RWPE2 (cell line): ENCODE data around the gene ZKSCAN5.
A peak's percentile ranks its signal among the peaks of the same experiment; 100 is the strongest.

Experiments used
- ATAC-seq: fragments of 200-7000 bp; cut with Tn5 transposase; 3 replicates; pipeline ENCODE4 v1.9.1; 2021; ENCODE audit warnings: low read depth
- DNase-seq: peaks from one replicate; pipeline ENCODE4 v3.0.0-alpha.2; 2020; ENCODE audit warnings: low spot score
- H3K27ac ChIP-seq: fragments of 450-650 bp; 2 replicates; pipeline ENCODE4 v1.5.1; 2017; ENCODE audit warnings: mild to moderate bottlenecking; ENCODE audit not compliant: poor library complexity, severe bottlenecking
- H3K27me3 ChIP-seq: fragments of 250-450 bp; sonication (Bioruptor Pico); 2 replicates; pipeline ENCODE4 v1.5.1; 2021; ENCODE audit warnings: mild to moderate bottlenecking, moderate library complexity; ENCODE audit not compliant: insufficient read depth, poor library complexity, severe bottlenecking
- H3K36me3 ChIP-seq: fragments of 250-450 bp; sonication (Bioruptor Pico); 2 replicates; pipeline ENCODE4 v1.5.1; 2020; ENCODE audit warnings: low read depth, mild to moderate bottlenecking, moderate library complexity
- H3K4me1 ChIP-seq: fragments of 250-450 bp; sonication (Bioruptor Pico); 2 replicates; pipeline ENCODE4 v1.5.1; 2021; ENCODE audit warnings: mild to moderate bottlenecking, moderate library complexity; ENCODE audit not compliant: insufficient read depth, poor library complexity, severe bottlenecking
- H3K4me3 ChIP-seq: fragments of 250-450 bp; sonication (Bioruptor Pico); 2 replicates; pipeline ENCODE4 v1.5.1; 2021; ENCODE audit warnings: mild to moderate bottlenecking, moderate library complexity; ENCODE audit not compliant: severe bottlenecking
- H3K9me3 ChIP-seq: fragments of 250-450 bp; sonication (Bioruptor Pico); 2 replicates; pipeline ENCODE4 v1.5.1; 2021; ENCODE audit warnings: mild to moderate bottlenecking, moderate library complexity; ENCODE audit not compliant: severe bottlenecking
- CTCF ChIP-seq: fragments of 450-650 bp; IDR thresholded peaks from one replicate; pipeline ENCODE4 v1.5.1; 2017; ENCODE audit warnings: mild to moderate bottlenecking, moderate library complexity; ENCODE audit not compliant: poor library complexity, severe bottlenecking

The ZKSCAN5 gene

DNA sequence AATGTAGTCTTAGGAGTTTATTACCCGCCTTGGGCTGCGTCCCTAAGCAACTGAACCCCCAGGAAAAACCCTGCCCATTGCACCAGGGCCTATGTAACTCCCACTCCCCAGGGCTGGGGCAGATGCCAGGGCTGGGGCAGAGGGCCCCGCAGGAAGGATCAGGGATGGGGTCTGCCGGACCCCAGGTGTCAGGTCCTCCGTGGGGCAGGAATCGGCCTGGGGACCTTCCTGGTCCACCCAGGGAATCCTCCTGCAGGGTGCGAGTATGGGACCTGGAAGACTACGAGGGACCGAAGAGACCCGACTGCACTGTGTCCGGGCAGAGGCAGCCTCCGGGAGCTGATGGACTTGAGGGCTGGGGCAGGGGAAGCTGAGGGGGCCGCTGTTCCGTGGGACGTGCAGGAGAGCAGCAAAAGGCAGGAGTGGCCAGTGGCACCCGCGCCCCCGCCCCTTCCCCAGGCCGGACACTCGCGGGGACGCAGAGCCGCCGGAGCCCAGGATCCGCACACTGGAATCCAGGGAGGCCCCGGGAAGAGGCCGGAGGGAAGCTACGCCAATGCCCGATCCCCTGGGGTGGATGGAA is 36.0 kb upstream of the ZKSCAN5 start:
- DNase-seq = no peak
- no peak for ATAC-seq
- Histone ChIP-seq H3K4me3 (no peak overlapping the region), H3K27ac (no peak overlapping the region), H3K36me3 (peaks cover 12% of the 10 kb centered on the region), H3K9me3 (peaks cover 3% of the 10 kb centered on the region), H3K4me1 (peaks cover 5% of the 10 kb centered on the region), H3K27me3 (no peaks in the 10 kb centered on the region)
- no peak for TF ChIP-seq CTCF

DNA sequence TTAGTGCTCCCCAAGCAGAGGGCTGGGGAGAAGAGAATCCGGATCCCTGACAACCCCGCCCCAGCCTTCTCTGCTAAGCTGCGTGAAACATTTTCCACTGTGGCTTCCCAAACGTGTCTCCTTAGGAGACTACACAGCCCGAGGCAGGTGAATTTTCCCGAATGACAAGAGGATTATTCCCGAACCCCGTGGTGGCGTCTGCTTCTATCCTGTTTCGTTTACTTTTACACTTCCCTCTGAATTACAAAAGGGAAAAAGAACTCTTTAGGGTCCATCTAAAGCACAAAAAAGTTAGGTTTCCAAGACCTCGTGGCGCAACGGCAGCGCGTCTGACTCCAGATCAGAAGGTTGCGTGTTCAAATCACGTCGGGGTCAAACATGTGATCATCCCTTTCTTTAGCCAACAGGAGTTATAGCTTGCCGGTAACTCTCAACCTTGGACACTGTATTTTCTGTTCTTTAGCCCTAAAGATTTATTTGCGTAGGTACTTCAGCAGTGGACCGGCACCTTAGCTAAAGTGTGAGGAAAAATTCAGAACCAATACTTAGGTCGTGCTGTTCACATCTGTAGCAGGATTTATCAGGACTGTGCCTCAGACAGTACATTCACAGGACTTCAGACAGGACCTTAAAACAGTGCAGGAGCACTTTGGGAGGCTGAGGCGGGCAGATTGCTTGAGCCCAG is 34.9 kb upstream of the ZKSCAN5 start:
- H3K4me3 ChIP-seq = no peak overlapping the region
- no peak for DNase-seq
- TF ChIP-seq CTCF = no peak

DNA sequence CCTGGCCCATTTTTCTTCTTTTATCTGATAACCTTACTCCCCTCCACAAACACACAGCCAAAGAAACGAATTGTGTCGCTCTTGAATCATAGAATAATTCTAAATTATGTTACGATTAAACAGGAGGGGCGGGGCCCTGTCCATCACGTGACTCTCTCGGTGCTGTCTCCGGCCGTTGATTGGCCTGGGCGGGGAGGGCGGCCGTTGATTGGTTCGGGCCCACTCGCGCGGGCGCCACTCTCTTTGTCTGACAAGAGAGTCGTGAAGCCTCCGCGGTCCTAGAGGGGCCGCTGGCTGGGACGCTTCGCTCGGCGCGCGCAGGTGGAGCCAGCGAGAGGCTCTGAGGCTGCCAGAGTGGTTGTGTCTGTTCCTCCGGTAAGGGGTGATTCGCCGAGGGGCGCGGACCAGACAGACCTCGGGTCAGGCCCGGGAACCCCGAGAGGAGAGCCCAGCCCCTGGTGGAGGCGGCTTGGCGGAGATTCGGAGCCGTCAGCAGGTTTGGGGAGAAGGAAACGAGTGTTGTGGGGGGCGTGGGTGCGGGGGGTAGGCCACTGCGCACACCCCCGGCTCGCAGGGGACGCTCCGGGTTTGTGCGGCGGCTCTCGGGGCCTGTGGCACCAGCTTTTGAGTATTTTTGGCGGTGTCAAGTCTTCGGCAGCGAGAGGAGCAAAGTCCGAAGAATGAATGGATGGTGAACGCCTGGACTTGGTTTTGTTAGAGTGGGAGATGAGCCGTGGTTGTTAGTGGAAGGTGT is 31.7 kb upstream of the ZKSCAN5 start, which contains the start of gene ZNF789:
Gene ZNF789 (plus strand): TSS at position 330 of the 754 bp plus-strand sequence. CDS start 3,567 bp downstream, outside the sequence.
- Histone ChIP-seq H3K4me3 (peak within 1 kb of the TSS; percentile 68), H3K27ac (peak within 1 kb of the TSS; percentile 76), H3K36me3 (peaks cover 16% of the 10 kb centered on the region), H3K9me3 (peaks cover 3% of the 10 kb centered on the region), H3K27me3 (no peaks in the 10 kb centered on the region), H3K4me1 (peaks cover 5% of the 10 kb centered on the region)
- no peak for TF ChIP-seq CTCF
- peak; percentile 97 for DNase-seq
- peak; percentile 98 for ATAC-seq

More for the DNA sequence above, 34.9 kb upstream of the ZKSCAN5 start:
- Histone ChIP-seq H3K4me1 (peaks cover 5% of the 10 kb centered on the region), H3K9me3 (peaks cover 3% of the 10 kb centered on the region), H3K36me3 (peaks cover 5% of the 10 kb centered on the region), H3K27me3 (no peaks in the 10 kb centered on the region), H3K27ac (no peak overlapping the region)
- ATAC-seq = no peak

DNA sequence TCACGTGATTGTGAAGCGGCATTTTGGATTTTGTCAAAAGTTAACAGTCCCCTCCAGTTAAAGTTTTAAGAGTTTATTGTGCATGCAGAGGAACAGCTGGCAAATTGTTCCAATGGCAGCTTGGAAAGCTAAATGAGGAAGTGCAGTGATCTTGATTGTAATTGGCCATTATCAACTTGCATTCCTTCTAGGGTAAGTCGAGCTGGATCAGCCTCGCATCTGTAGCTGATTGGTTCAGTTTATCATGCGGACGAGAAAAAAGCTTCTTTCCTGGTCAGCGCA is 31.2 kb upstream of the ZKSCAN5 start:
- ATAC-seq = peak; percentile 25; the same call in 2 of the 3 replicates

More for the DNA sequence above, 31.2 kb upstream of the ZKSCAN5 start:
- Histone ChIP-seq H3K27ac (peak overlapping the region; percentile 76), H3K36me3 (peaks cover 21% of the 10 kb centered on the region), H3K9me3 (peaks cover 3% of the 10 kb centered on the region), H3K4me3 (peak overlapping the region; percentile 68), H3K4me1 (peaks cover 5% of the 10 kb centered on the region), H3K27me3 (no peaks in the 10 kb centered on the region)
- TF ChIP-seq CTCF = no peak
- no peak for DNase-seq
